HG02973 (cell line): ENCODE data around the gene SV2C.

Experiments used
- ATAC-seq: cut with Tn5 transposase; IDR thresholded peaks from one replicate; pipeline ENCODE4 v1.9.1; 2021; ENCODE audit warnings: moderate library complexity; ENCODE audit not compliant: unreplicated experiment

The SV2C gene

GRCh38 chr5:76401801-76402250 is 318.6 kb downstream of the SV2C start:
- ATAC-seq: peak; percentile 20

- ATAC-seq: peak; percentile 34
Observed at GRCh38 chr5:76402251-76402885, 319.2 kb downstream of the SV2C start.

GRCh38 chr5:76402886-76403765 is 319.9 kb downstream of the SV2C start, which contains the start of gene IQGAP2:
IQGAP2 (plus strand) TSS chr5:76403285; CDS start chr5:76403546, 261 bp downstream.
- ATAC-seq: peak; percentile 53
